GM12865 (cell line): ENCODE results near the gene SMIM30.

ENCODE experiments used
- DNase-seq: peaks from one replicate; pipeline ENCODE4 v3.0.0; 2010; ENCODE audit warnings: low read depth
- H3K4me3 ChIP-seq: 2 replicates; pipeline ENCODE4 v1.5.1; 2011; ENCODE audit warnings: mild to moderate bottlenecking, low read depth, low read length, control low read depth
- TF ChIP-seq, protein P1 (sequence below): IDR thresholded peaks from 2 replicates; pipeline ENCODE4 v1.5.1; 2011; ENCODE audit warnings: low read length, control low read depth, low read depth, inconsistent platforms; ENCODE audit not compliant: insufficient read depth; ENCODE audit errors: missing control alignments

The SMIM30 gene

DNA sequence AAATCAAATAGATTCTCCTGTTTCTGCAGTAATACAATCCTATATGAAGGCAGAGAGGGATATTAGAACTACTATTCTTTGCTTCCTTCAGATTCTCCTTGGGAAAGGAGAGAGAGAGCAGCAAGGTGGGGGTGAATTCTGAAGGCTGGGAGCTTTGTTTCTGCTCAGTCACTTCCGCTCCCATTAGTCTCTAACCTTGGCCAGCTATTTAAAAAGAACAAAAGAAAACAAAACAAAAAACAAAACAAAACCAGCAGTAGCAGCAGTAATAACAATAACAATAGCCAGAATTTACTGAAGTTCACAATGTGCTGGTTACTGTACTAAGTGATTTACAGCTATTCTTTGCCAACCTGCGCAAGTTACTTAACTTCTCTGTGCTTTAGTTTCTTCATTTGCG, 41.7 kb downstream of the SMIM30 start:
- TF ChIP-seq, protein P1, sequence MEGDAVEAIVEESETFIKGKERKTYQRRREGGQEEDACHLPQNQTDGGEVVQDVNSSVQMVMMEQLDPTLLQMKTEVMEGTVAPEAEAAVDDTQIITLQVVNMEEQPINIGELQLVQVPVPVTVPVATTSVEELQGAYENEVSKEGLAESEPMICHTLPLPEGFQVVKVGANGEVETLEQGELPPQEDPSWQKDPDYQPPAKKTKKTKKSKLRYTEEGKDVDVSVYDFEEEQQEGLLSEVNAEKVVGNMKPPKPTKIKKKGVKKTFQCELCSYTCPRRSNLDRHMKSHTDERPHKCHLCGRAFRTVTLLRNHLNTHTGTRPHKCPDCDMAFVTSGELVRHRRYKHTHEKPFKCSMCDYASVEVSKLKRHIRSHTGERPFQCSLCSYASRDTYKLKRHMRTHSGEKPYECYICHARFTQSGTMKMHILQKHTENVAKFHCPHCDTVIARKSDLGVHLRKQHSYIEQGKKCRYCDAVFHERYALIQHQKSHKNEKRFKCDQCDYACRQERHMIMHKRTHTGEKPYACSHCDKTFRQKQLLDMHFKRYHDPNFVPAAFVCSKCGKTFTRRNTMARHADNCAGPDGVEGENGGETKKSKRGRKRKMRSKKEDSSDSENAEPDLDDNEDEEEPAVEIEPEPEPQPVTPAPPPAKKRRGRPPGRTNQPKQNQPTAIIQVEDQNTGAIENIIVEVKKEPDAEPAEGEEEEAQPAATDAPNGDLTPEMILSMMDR = no peak
- no peak overlapping the region for H3K4me3 ChIP-seq
- no peak for DNase-seq

DNA sequence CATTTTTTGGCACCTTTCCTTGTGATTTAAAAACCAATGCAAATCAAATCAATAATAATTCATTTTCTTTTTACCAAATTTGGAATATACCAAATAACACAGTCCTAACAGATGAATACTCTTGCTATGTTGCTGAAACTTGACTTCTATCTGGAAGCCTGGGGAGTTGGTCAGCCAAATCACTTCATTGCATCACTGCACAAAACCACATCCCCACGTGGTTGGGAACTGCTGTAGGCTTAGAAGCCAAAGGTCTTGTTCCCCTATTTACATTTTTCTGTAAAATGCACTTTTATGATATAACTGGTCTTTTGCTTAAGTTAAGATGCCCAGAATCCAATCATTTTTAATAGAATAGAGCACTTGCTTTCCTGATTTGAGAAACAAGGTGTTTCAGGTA, 46.9 kb downstream of the SMIM30 start:
- H3K4me3 ChIP-seq = no peak overlapping the region
- DNase-seq = no peak
- TF ChIP-seq, protein P1 = no peak
